G401.6 (cell line): Measurements from ENCODE around the gene CADM1.

Experiments
- FAIRE-seq: peaks from 2 replicates; lab custom pipeline; 2012; peaks lifted over from hg19 to GRCh38; lab: Jason Lieb, UNC

CADM1 gene

DNA sequence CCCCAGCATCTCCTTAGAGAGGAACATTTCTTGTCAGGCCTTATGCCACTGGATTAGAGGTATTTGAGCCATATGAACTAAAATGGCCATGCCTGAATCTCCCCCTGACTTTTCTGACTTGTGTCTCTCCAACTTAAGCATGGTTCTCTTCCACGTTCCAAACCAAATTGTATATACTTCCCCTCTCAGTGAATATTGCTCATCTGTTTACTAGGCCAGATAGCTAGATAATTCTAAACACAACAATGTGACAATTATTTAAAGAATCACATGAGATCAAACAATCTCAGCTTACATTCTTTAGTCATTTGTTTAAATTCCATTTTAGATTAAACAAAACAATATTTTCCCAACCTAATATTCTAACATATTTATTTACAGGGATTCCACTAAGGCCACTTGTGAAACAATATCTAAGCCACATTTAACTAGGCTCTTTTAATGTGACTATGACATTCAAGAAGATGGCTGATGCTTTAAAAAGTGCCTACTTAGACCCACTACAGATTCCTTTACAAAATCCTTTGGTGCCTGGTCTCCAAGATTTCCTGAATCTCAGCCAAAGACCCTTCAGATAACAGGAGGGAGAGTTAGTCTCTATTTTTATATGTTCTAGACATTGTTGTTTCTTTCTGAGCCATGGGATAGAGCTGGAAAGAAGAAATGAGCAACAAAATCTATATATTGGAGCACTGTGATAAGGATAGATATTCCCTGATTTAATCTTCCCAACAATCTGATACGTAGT is 105.7 kb downstream of the CADM1 start:
- no peak for FAIRE-seq

DNA sequence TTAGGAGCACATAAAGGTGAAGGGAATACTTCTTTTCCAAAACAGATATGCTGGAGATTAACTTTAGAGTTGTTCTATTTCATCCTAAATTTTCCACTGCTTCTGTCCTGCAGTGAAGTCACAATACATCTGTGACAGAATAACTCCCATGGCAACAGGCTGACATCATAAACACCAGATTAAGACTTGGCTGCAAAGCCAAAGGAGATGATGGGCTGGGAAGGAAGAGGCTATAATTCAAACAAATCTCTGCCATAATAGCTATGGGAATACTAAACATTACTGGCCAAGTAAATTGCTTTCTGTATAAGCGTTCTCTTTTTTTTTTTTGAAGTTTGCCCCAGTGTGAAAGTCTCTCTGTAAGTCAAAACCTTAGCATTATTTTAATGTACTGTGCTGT is 107.7 kb downstream of the CADM1 start:
- FAIRE-seq, result no peak

DNA sequence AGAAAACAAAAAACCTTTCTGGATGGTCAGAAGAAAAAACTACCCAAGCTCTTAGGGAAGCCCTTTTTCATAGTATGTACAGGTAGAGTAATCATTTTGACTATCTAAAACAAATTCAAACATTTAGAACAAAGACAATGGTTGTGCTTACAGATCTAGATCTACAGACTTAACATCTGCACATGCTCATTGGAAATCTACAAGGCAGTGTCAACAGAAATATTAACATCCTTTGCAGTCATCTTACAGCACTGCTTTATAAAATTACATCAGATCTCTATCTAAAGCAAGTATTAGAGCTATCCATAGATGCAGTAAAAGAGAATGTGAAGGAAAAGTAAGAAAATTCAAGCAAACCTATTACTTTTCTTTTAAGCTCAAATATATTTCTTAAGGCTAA is 110.3 kb downstream of the CADM1 start:
- FAIRE-seq, result no peak

GRCh38 chr11:115391598-115391997 is 112.6 kb downstream of the CADM1 start:
- no peak for FAIRE-seq

DNA sequence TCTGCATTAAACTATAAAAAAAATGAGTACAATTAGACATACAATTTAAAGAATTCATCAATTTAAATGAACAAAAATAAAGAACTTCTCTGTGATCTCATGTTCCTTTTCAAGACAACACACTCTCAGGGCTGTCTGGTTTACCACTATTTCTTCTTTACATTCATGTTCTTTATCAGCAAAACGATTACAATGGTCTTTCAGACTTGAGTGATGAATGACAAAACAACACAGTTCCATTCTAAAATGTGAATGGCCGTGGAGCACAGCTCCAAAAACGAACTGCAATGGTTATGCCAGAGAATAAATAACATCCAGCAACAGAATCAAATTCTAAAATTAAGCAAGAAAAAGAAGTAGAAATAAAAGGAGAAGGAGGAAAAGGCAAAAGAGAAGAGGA is 113.1 kb downstream of the CADM1 start:
- no peak for FAIRE-seq

DNA sequence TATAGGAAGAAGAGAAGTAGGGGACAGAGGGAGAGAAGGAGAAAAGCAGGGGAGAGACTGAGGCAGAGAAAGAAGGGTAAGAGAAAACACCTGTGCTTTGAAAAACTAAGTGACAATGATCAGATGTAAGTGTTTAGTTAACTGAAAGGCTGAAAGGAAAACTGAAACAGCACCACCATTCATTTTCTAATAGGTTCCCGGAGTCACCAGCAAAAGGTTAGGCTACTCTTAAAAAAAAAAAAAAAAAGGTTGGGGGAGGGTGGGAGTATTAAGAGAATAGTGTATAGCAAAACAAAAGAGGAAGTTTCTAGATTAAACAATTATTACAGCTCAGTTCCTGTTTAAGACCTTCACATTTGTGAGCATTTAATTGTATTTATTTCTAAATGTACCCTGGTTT is 113.8 kb downstream of the CADM1 start:
- FAIRE-seq, result no peak

DNA sequence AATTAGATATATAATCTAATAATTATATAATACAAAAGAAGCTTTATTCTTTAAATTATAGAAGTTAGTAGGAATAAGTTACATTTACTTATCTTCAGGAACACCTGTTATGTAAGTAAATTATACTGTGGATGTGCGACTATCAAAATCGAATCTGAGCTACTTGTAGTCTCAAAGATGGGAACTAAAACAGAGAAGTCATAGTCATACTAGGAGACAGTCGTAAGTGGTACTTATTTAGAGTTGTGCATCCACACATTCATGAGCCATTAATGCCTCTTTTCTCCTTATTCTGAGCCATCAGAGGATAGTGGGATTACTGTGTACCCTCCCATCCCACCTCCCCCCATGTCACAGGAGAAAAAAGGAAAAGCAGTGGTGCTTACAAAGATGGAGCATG is 114.4 kb downstream of the CADM1 start:
- FAIRE-seq, result no peak

GRCh38 chr11:115385226-115385625 is 119.0 kb downstream of the CADM1 start:
- no peak for FAIRE-seq

- FAIRE-seq, result no peak
These were observed 120.0 kb downstream of the CADM1 start for GRCh38 chr11:115384236-115384635.

- no peak for FAIRE-seq
These were observed 120.8 kb downstream of the CADM1 start for GRCh38 chr11:115383431-115383830.

GRCh38 chr11:115379528-115379927 is 124.7 kb downstream of the CADM1 start:
- FAIRE-seq, result no peak

DNA sequence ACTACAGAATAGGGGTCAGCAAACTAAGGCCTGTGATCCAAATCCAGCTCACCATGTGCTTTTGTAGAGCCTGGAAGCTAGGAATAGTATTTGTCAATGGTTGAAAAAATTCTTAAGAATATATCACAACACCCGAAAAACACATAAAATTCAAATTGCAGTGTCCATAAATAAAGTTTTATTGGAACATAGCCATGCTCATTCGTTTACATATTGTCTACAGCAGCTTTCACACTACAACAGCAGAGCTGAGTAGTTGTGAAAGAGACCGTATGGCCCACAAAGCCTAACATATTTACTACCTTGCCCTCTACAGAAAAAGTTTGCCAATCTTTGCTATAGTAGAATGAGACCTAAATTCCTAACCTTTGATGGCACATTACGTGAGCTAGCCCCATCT is 125.7 kb downstream of the CADM1 start:
- no peak for FAIRE-seq

DNA sequence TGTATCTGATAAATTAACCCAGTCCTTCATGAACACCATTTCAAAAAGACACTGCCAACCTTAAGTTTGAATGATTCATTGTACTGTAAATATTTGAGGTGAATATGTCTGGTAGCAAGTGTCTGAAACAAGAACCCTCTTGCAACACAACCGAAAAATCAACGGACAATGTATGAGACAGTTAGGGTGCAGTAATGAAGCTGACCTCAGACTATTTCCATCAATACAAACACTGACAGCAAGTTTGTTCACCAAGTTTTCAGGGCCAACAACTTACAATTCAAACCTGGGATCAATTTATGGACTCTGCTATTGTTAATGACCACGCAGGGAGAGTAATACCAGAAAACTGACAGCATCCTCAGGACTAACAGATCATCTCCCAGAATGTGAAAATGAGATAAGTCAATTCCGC is 126.3 kb downstream of the CADM1 start:
- no peak for FAIRE-seq

DNA sequence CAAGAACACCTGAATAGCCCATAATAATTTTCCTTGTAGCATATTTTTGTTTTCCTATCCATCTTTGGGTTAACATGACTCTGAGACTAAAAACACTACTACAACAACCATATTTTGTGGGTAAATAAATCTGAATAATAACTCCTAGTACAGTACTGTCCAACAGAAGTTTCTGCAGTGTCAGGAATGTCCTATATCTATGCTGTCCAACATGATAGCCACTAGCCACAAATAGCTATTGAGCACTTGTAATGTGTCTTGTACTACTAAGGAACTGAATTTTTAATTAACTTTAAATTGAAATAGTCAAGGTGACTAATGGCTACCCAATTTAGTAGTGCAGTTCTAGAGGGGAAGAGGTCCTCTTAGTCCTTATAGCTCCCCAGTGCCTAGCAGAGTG is 135.6 kb downstream of the CADM1 start:
- no peak for FAIRE-seq

GRCh38 chr11:115366826-115367225 is 137.4 kb downstream of the CADM1 start:
- no peak for FAIRE-seq

GRCh38 chr11:115365907-115366306 is 138.3 kb downstream of the CADM1 start:
- no peak for FAIRE-seq

- FAIRE-seq, result no peak
These were observed 139.3 kb downstream of the CADM1 start for GRCh38 chr11:115364896-115365295.

GRCh38 chr11:115363921-115364320 is 140.3 kb downstream of the CADM1 start:
- no peak for FAIRE-seq

DNA sequence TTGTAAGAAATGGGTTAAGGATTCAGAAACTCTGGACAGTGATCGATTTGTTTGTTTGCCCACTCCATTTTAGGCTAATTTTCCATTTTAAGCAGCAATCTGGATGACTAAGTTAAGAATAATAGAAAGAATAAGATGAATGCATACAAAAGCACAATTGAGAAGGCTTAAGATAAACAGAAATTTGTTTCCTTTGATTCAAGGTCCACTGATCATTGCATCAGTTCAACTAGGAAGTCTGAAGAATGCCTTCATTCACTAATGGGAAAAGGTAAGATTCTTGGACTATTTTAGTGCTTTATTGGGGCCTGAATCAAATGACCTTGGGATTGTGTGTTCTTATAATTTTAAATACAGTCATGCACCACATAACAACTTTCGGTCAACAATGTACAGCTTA is 140.8 kb downstream of the CADM1 start:
- FAIRE-seq, result no peak

DNA sequence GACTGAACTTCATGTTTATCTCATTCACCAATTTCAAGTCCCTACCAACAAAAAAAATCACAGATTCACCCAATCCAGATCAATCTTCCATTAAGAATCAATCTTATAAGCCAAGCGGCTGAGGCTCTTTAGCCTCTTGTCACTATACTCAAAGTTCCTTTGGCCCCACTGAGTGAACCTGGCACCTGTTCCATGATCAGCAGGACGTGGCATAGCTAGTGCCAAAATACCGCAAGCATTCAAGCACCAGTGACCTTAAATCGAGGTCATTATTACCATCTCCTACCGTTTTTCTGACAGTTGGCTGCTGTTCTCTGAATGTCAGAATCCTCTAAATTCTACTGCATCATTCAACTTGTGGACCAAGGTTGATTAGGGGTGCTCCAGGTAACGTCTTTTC is 141.2 kb downstream of the CADM1 start:
- FAIRE-seq, result no peak

GRCh38 chr11:115361025-115361424 is 143.2 kb downstream of the CADM1 start:
- FAIRE-seq, result no peak

- FAIRE-seq, result no peak
These were observed 143.9 kb downstream of the CADM1 start for GRCh38 chr11:115360186-115360824.

GRCh38 chr11:115357066-115357465 is 147.1 kb downstream of the CADM1 start:
- FAIRE-seq, result no peak

DNA sequence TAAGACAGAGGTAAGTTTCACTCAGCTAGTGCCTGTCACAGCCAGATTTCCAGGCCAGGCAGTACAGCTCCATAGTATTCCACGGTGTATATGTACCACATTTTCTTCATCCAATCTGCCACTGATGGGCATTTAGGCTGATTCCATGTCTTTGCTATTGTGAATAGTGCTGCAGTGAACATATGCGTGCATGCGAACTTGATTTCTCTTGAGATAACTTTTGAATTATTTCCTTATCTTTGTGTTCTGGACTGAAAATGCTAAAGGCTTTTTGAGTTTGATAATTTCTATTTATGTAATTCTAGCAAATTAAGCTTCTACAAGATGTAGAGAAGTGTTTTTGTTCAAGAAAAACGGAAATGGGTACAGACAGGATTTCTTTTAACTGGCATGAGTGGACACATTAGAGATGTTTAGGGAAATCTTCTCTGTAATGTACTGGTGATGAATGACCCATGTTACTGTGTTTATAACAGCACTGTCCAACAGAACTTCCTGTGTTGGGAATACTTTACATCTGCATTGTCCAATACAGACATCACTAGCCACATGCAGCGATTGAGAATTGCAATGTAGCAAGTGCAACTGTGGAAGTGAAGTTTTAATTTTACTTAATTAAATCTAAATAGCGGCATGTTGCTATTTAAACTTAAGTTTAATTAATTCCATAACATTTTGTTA is 151.3 kb downstream of the CADM1 start:
- no peak for FAIRE-seq
